ENCODE data around the gene ARFGEF2.

- TF ChIP-seq CTCF (IDR thresholded peaks at IDR 0.05; ENCODE audit: low read depth, low read length, poor library complexity, severe bottlenecking), result no peak
- TF ChIP-seq EZH2phosphoT487 (IDR thresholded peaks at IDR 0.05; ENCODE audit: borderline replicate concordance, low read length), result no peak
Observed at GRCh38 chr20:48926267-48926666, 4.8 kb downstream of the ARFGEF2 start.
